IPS-11a (cell line): Measurements from ENCODE around the gene MLLT10.

ENCODE experiments used
- H3K4me3 ChIP-seq: one replicate; pipeline ENCODE4 v1.5.1; 2013; ENCODE audit warnings: low read depth, low read length, control low read depth

MLLT10 gene

DNA sequence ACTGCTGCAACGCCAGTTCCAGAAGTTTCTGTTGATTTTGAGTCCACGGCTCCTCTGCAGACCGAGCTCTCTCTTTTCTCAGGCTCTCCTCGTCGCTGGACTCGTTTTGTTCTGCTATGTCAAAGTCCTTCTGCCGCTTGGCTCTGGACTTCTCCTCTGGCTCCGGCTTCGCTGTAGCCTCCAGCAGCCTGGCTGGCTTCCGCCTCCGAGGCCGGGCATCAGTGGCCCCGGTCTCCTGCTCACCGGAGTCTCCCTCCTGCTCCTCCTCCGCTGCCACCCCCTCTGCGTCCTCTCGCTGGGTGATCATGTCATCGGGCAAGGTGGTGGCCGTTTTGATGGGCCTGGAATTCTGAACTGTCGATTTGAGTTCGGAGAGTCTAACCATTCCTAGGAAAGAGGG is 225.2 kb downstream of the MLLT10 start:
- H3K4me3 ChIP-seq = no peak overlapping the region

DNA sequence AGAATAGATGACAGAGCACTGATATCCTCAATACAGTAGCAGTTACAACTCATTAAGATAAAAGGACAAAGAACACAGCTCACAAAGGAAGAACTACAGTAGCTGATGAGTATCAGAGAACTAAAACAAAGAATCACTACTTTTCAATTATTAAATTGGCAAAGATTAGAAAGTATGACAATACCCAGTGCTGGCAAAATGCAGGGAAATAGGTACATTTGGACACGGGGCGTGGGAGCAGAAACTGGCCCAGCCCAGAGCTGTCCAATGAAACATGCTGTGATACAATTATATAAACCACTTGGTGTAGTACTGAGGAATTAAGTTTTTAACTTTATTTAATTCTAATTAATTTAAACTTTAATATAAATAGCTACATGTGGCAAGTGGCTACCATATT is 226.3 kb downstream of the MLLT10 start:
- no peak overlapping the region for H3K4me3 ChIP-seq

GRCh38 chr10:21764466-21765189 is 230.6 kb downstream of the MLLT10 start:
- H3K4me3 ChIP-seq = no peak overlapping the region

- no peak overlapping the region for H3K4me3 ChIP-seq
Observed at GRCh38 chr10:21769041-21769440, 235.0 kb downstream of the MLLT10 start.

DNA sequence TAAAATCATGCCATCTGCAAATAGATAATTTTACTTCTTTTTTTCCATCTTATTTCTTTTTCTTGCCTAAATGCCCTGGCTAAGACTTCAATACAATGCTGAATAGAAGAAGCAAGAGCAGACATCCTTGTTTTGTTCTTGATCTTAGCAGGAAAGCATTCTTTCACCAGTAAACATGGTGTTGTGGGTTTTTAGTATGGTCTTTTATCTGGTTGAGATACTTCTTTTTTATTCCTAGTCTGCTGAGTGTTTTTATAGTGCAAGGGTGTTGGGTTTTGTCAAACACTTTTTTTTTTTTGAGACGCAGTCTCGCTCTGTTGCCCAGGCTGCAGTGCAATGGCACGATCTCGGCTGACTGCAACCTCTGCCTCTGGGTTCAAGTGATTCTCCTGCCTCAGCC is 237.2 kb downstream of the MLLT10 start:
- H3K4me3 ChIP-seq = no peak overlapping the region

DNA sequence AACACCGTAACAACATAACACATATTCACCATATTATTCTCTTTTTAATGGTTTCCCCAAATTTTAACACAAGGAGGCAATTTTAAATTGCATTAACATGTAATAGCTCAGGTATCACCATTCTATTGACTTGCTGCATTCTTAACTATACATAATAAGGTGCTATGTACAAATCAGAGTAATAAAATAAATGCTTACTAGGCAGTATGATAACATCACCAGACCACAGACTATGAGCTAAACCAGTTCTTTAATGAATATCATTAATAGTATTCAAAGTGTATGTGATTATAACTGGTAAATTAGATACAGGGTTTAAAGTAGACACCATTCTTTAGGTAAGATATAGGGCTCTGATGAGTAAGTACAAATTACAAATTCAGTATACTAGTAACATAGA is 242.9 kb downstream of the MLLT10 start:
- no peak overlapping the region for H3K4me3 ChIP-seq

DNA sequence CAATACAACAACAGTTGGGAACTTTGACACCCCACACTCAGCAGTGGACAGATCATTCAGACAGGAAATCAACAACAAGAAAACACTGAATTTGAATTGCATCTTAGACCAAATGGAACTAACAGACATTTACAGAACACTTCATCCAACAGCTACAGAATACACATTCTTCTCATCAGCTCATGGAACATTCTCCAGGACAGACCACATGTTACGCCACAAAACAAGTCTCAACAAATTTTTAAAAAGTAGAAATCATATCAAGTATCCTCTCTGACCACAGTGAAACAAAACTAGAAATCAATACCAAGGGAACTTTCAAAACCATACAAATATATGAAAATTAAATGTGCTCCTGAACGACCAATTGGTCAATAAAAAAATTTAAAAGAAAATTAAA is 257.2 kb downstream of the MLLT10 start:
- no peak overlapping the region for H3K4me3 ChIP-seq
